Tibial artery (tissue), 4 donors: ENCODE measurements around the gene TGFBR3.

ENCODE experiments used
- DNase-seq, 2 donors: peaks; one replicate each; pipeline ENCODE4 v3.0.0-alpha.2; 2019
- H3K27ac ChIP-seq, 2 donors: fragments of 200-600 bp; sonication (generic) in 1 of 2; 1 replicate in 1 of 2; 2 replicates in 1 of 2; pipeline ENCODE4 v1.5.1; 2018 to 2019; ENCODE audit warnings: mild to moderate bottlenecking in 1 of 2
- H3K27me3 ChIP-seq, 2 donors: fragments of 200-600 bp; sonication (generic) in 1 of 2; one replicate each; pipeline versions ENCODE4 v1.5.1 to v1.6.0; 2016 to 2019
- H3K36me3 ChIP-seq, 3 donors: fragments of 200-600 bp; sonication (generic) in 2 of 3; one replicate each; pipeline ENCODE4 v1.5.1; 2016 to 2019; ENCODE audit warnings: mild to moderate bottlenecking in 2 of 3
- H3K4me1 ChIP-seq, 4 donors: fragments of 200-600 bp; sonication (generic) in 2 of 4; 1 replicate in 3 of 4; 2 replicates in 1 of 4; pipeline ENCODE4 v1.5.1; 2016 to 2019
- H3K4me3 ChIP-seq, 2 donors: fragments of 200-600 bp; sonication (generic) in 1 of 2; 1 replicate in 1 of 2; 2 replicates in 1 of 2; pipeline ENCODE4 v1.5.1; 2018 to 2019; ENCODE audit warnings: mild to moderate bottlenecking in 2 of 2
- H3K9me3 ChIP-seq, 3 donors: fragments of 200-600 bp; sonication (generic) in 1 of 3; one replicate each; pipeline ENCODE4 v1.5.1; 2016 to 2019
- CTCF ChIP-seq, 2 experiments: fragments of 200-600 bp in 1 of 2; fragments of 450-650 bp in 1 of 2; IDR thresholded peaks; one replicate each; pipeline ENCODE4 v1.5.1; 2017 to 2019; ENCODE audit warnings: antibody characterized with exemption in 2 of 2, mild to moderate bottlenecking in 1 of 2, moderate library complexity in 1 of 2
- intact Hi-C: fragments of 100-400 bp; cut with DNase I; formaldehyde crosslinking; loops from one replicate; pipeline ENCODE4 v1.15.0; 2023; ENCODE audit warnings: low total_unique reads

The TGFBR3 gene

GRCh38 chr1:91640877-91641526 lies 244.9 kb downstream of the TGFBR3 start:
- intact Hi-C loops = no loop called here
- Histone ChIP-seq H3K27ac (no peak overlapping the region), H3K4me1 (no peaks in the 10 kb centered on the region), H3K9me3 (no peaks in the 10 kb centered on the region), H3K27me3 (no peaks in the 10 kb centered on the region), H3K4me3 (no peak overlapping the region), H3K36me3 (no peaks in the 10 kb centered on the region)
- TF ChIP-seq CTCF (IDR thresholded peaks at IDR 0.05) = no peak
- no peak for DNase-seq

DNA sequence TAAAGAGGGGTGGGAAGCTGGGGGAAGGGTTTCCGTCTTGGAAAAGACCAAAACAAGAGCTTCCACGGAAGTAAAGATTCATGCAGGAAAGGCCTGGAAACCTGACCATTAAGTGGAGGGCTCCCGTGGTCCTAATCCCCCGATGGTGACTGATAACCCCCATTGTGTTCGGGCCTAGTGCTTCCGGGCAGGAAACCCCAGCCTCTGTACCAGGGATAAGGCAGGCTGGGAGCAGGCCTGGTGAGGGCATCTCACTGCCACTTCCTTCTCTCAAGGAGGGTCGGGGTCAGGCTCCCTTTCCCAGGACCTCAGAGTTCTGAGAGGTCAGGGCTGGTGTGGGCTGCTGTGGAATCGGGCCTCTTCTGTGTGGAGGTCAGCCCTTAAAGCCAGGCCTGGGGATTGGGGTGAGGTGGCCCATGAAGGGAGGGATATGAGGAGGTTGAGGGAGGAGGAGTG lies 248.4 kb downstream of the TGFBR3 start:
- DNase-seq = no peak
- no peaks in the 10 kb centered on the region for H3K9me3 ChIP-seq
- intact Hi-C loops = no loop called here
- H3K4me1 ChIP-seq = no peaks in the 10 kb centered on the region
- H3K27me3 ChIP-seq = no peaks in the 10 kb centered on the region
- H3K36me3 ChIP-seq = no peaks in the 10 kb centered on the region
- no peak overlapping the region for H3K4me3 ChIP-seq
- no peak overlapping the region for H3K27ac ChIP-seq
- TF ChIP-seq CTCF (IDR thresholded peaks at IDR 0.05) = no peak

- H3K4me1 ChIP-seq = no peaks in the 10 kb centered on the region
- H3K9me3 ChIP-seq = no peaks in the 10 kb centered on the region
- no peak overlapping the region for H3K27ac ChIP-seq
- no peak for TF ChIP-seq CTCF (IDR thresholded peaks at IDR 0.05)
- intact Hi-C loops = no loop called here
- H3K4me3 ChIP-seq = no peak overlapping the region
- H3K27me3 ChIP-seq = no peaks in the 10 kb centered on the region
- no peak for DNase-seq
- no peaks in the 10 kb centered on the region for H3K36me3 ChIP-seq
Observed at GRCh38 chr1:91635763-91636162, 250.2 kb downstream of the TGFBR3 start.

GRCh38 chr1:91633438-91633837 lies 252.5 kb downstream of the TGFBR3 start:
- Histone ChIP-seq H3K4me3 (no peak overlapping the region), H3K27ac (no peak overlapping the region), H3K36me3 (no peaks in the 10 kb centered on the region), H3K4me1 (no peaks in the 10 kb centered on the region), H3K27me3 (no peaks in the 10 kb centered on the region), H3K9me3 (no peaks in the 10 kb centered on the region)
- intact Hi-C loops = no loop called here
- TF ChIP-seq CTCF (IDR thresholded peaks at IDR 0.05) = no peak
- DNase-seq = no peak

DNA sequence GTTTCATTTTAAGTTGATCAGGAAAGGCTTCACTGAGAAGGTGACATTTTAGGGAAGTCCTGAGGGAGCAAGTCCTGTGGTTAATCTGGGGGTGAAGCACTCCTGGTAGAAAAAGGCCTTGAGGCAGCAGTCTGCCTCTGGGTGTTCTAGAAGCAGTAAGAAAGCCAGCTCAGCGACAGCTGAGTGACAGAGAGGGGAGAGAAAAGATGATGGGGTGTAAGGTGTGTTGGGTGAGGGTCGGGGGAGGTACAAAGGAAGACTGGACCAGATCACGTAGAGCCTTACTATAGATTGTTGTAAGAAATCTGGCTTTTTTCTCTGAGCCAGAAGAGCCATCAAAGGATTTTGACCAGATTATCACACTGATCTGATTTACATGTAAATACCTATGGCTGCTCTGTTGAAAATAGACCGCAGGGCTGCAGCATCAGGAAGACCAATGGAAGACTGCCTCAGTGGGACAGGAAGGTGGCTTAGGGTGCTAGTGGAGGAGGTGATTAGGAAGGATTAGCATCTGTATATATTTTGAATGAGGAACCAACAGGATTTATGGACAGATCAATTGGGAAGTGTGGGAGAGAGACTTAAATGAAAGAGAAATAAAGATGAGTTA lies 254.1 kb downstream of the TGFBR3 start:
- H3K27me3 ChIP-seq = no peaks in the 10 kb centered on the region
- DNase-seq = no peak
- no peaks in the 10 kb centered on the region for H3K4me1 ChIP-seq
- H3K9me3 ChIP-seq = no peaks in the 10 kb centered on the region
- no peaks in the 10 kb centered on the region for H3K36me3 ChIP-seq
- intact Hi-C loops = no loop called here
- no peak for TF ChIP-seq CTCF (IDR thresholded peaks at IDR 0.05)
- no peak overlapping the region for H3K27ac ChIP-seq
- no peak overlapping the region for H3K4me3 ChIP-seq
